Kidney (tissue), 14 donors: ENCODE results near the gene HECTD4. TPM values are rescaled to one million over a fixed set of nuclear protein-coding genes. Genes with fewer than 3 reads are reported as not detected.
A peak's percentile ranks its signal among the peaks of the same experiment; 100 is the strongest.

ENCODE experiments used
- DNase-seq, 5 donors: peaks; one replicate each; pipeline ENCODE4 v3.0.0-alpha.2; 2013 to 2020
- FAIRE-seq: peaks from 2 replicates; lab custom pipeline; 2012; peaks lifted over from hg19 to GRCh38; lab: Jason Lieb, UNC
- H3K27ac ChIP-seq, 2 donors: one replicate each; pipeline ENCODE4 v1.7.0; 2013; ENCODE audit warnings: low read depth in 2 of 2, low read length in 2 of 2, inconsistent platforms in 1 of 2
- H3K27me3 ChIP-seq: one replicate; pipeline ENCODE4 v1.7.1; 2013; ENCODE audit warnings: low read length, inconsistent platforms; ENCODE audit not compliant: control insufficient read depth, insufficient read depth
- H3K36me3 ChIP-seq, 3 donors: one replicate each; pipeline versions ENCODE4 v1.7.0 to v1.7.1; 2013; ENCODE audit warnings: low read length in 3 of 3, control low read depth in 1 of 3, inconsistent platforms in 1 of 3; ENCODE audit not compliant: insufficient read depth in 3 of 3, control insufficient read depth in 2 of 3
- H3K4me1 ChIP-seq, 3 donors: one replicate each; pipeline versions ENCODE4 v1.7.0 to v1.7.1; 2013; ENCODE audit warnings: low read length in 3 of 3, inconsistent platforms in 1 of 3, low read depth in 1 of 3; ENCODE audit not compliant: control insufficient read depth in 2 of 3, insufficient read depth in 2 of 3
- H3K4me3 ChIP-seq, 3 donors: one replicate each; pipeline versions ENCODE4 v1.7.0 to v1.8.1; 2013; ENCODE audit warnings: low read length in 3 of 3, control low read depth in 1 of 3, inconsistent platforms in 1 of 3
- H3K9ac ChIP-seq, 3 donors: one replicate each; pipeline versions ENCODE4 v1.7.0 to v1.7.1; 2013; ENCODE audit warnings: low read length in 3 of 3, control low read depth in 1 of 3, inconsistent platforms in 1 of 3
- H3K9me3 ChIP-seq, 3 donors: one replicate each; pipeline versions ENCODE4 v1.7.0 to v1.7.1; 2013; ENCODE audit warnings: low read length in 3 of 3, control low read depth in 1 of 3, inconsistent platforms in 1 of 3; ENCODE audit not compliant: control insufficient read depth in 2 of 3, insufficient read depth in 1 of 3
- intact Hi-C: fragments of 100-400 bp; cut with DNase I; formaldehyde crosslinking; loops from one replicate; pipeline ENCODE4 v1.11.1; 2022
- polyA plus RNA-seq: library from polyadenylated mRNA; stranded (reverse); fragments of 350-450 nt; fragmentation: Illumina TruSeq; extraction: RNeasy Lipid Tissue Mini Kit (QIAGEN cat#74804); gene quantifications from one replicate; pipeline ENCODE4 v1.2.3, GENCODE V29; 2014; ENCODE audit warnings: low read depth, low replicate concordance; ENCODE audit not compliant: insufficient read depth
- total RNA-seq: library from RNA; stranded (reverse); fragmentation: NEBNext Ultra II Directional; extraction: Animal tissue kit (Norgen Biotek cat#: 25700); gene quantifications from one replicate; pipeline ENCODE4 v1.2.1, GENCODE V29; 2021
- TF ChIP-seq, protein P1 (sequence below): IDR thresholded peaks from 3 replicates; pipeline ENCODE4 v1.5.1; 2012; ENCODE audit warnings: mild to moderate bottlenecking, moderate library complexity, borderline replicate concordance; ENCODE audit not compliant: insufficient read depth; ENCODE audit errors: extremely low read depth
- donor health status: control.
- donor health status: control.
- donor health status: control.
- donor health status: control.
- donor health status: control.
- donor health status: DM: yes; HTN: yes; CAD: no.
- donor health status: Normal renal cell carcinoma (clear cell type).

The HECTD4 gene
- total and polyA plus RNA-seq, 2 donors from 2014 or later, result 15.6 to 53.1 TPM

DNA sequence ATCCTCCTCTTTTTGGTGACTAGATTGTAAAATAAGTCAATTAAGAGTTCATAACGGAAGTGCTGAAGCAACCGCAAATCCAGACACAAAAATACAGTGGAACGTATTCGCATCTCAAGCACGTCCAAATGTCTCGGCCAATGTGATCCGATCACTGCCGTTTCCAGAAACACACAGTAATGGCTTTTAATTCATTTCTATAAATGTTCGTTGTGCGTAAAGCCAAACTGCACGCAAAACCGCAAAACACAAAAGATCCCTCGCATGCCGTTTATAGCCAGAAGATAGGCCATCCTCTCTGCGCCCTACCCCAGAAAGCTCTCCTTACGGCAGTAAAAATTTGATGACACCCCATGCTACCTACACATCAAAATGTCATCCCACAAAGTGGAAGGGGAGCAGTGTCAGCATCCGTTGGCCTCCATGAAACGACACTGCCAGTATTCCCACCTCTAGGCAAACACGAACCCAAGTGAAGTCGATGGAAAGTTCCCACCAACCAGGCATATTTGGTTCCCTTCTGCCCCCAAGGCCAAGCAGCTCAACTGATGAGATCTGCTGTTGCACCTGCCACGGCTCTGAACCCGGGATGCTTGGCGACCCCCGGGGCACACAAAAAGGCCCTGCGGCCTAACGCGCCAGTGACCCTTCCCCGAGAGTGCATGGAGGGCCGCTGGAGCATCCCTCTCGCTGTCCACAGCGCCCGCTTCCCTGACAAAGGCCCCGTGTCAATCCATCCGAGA lies 1.4 kb downstream of the HECTD4 start:
- Histone ChIP-seq H3K27me3 (no peaks in the 10 kb centered on the region), H3K27ac (no peak overlapping the region), H3K36me3 (no peaks in the 10 kb centered on the region), H3K4me3 (peak overlapping the region; percentile 67 to 83 (median 72)), H3K9me3 (no peaks in the 10 kb centered on the region), H3K4me1 (peaks cover 0 to 11% (median 7%) of the 10 kb centered on the region in 3 donors), H3K9ac (peak overlapping the region; percentile 36 to 81 (median 59))
- intact Hi-C loops, result loop anchor here (10.0 kb wide), 1 partner anchor 106 kb away; no protein-coding TSS in a partner anchor
- TF ChIP-seq, protein P1, sequence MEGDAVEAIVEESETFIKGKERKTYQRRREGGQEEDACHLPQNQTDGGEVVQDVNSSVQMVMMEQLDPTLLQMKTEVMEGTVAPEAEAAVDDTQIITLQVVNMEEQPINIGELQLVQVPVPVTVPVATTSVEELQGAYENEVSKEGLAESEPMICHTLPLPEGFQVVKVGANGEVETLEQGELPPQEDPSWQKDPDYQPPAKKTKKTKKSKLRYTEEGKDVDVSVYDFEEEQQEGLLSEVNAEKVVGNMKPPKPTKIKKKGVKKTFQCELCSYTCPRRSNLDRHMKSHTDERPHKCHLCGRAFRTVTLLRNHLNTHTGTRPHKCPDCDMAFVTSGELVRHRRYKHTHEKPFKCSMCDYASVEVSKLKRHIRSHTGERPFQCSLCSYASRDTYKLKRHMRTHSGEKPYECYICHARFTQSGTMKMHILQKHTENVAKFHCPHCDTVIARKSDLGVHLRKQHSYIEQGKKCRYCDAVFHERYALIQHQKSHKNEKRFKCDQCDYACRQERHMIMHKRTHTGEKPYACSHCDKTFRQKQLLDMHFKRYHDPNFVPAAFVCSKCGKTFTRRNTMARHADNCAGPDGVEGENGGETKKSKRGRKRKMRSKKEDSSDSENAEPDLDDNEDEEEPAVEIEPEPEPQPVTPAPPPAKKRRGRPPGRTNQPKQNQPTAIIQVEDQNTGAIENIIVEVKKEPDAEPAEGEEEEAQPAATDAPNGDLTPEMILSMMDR, result no peak
- FAIRE-seq, result no peak
- DNase-seq, result peak in 4 of 5 donors; percentile 22 to 59 (median 38)

DNA sequence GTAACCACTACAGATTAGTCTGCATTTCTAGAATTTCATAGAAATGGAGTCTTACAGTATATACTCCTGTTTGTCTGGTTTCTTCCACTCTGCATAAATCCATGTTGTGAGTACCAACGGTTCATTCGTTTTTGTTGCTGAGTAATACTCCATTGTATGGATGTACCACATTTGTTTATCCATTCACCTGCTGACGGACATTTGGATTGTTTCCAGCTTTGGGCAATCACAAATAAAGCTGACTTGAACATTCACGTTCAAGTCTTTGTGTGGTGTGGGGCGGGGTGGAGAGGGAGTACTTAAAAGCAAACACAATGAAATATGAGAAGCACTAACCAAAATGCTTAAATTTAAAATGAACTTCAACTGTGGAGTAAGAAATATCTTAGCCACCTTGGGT lies 7.1 kb downstream of the HECTD4 start:
- DNase-seq (no peak), FAIRE-seq (no peak)
- Histone ChIP-seq H3K27ac (no peak overlapping the region), H3K36me3 (no peaks in the 10 kb centered on the region), H3K4me3 (no peak overlapping the region), H3K9ac (no peak overlapping the region), H3K9me3 (no peaks in the 10 kb centered on the region), H3K4me1 (no peaks in the 10 kb centered on the region), H3K27me3 (no peaks in the 10 kb centered on the region)
- intact Hi-C loops, result no loop called here
- TF ChIP-seq, protein P1, result no peak

DNA sequence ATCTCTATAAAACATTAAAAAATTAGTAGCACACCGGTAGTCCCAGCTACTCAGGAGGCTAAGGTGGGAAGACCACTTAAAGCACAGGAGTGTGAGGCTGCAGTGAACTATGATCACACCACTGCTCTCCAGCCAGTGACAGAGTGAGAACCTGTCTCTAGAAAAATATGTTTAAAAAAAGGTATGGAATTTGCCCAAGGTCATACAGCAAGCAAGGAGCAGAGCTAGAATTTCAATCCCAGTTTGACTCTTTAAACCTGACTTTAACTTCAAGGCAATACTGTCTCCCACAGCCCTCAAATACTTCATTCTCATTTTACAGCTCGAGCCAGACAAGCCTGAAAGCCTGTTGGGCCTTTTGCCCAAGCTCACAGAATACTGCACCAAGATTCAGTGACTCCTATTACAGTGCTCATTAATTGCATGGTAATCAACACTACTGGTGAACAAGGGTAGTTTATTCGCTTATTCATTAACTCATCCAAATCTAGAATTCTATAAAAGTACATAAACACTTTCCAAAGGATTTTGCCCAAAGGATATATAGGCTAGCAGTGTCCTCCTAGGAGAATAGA lies 8.0 kb downstream of the HECTD4 start:
- Histone ChIP-seq H3K27ac (no peak overlapping the region), H3K9ac (no peak overlapping the region), H3K4me1 (no peaks in the 10 kb centered on the region), H3K27me3 (no peaks in the 10 kb centered on the region), H3K36me3 (no peaks in the 10 kb centered on the region), H3K9me3 (no peaks in the 10 kb centered on the region), H3K4me3 (no peak overlapping the region)
- FAIRE-seq (no peak), DNase-seq (no peak)
- TF ChIP-seq, protein P1, result no peak
- intact Hi-C loops, result no loop called here
